H9 (cell line): ENCODE results near the gene GALNT2. TPM values are rescaled to one million over a fixed set of nuclear protein-coding genes. Genes with fewer than 3 reads are reported as not detected.

ENCODE experiments used
- DNase-seq: peaks from one replicate; pipeline ENCODE4 v3.0.0-alpha.2; 2017
- H2AFZ ChIP-seq: one replicate; pipeline ENCODE4 v1.6.1; 2013; ENCODE audit warnings: mild to moderate bottlenecking, low read length, control low read depth, moderate library complexity
- H2AK5ac ChIP-seq: 2 replicates; pipeline ENCODE4 v1.6.1; 2013; ENCODE audit warnings: low read length, control low read depth, mixed read lengths; ENCODE audit not compliant: insufficient read length
- H2BK120ac ChIP-seq: one replicate; pipeline ENCODE4 v1.6.1; 2013; ENCODE audit warnings: low read depth, mild to moderate bottlenecking, low read length, control low read depth, inconsistent platforms; ENCODE audit not compliant: poor library complexity, severe bottlenecking
- H2BK12ac ChIP-seq: 2 replicates; pipeline ENCODE4 v1.6.1; 2013; ENCODE audit warnings: low read length, control low read depth, mixed read lengths, low read depth; ENCODE audit not compliant: insufficient read length
- H2BK15ac ChIP-seq: 2 replicates; pipeline ENCODE4 v1.6.1; 2013; ENCODE audit warnings: low read depth, low read length, control low read depth
- H2BK20ac ChIP-seq: one replicate; pipeline ENCODE4 v1.6.1; 2013; ENCODE audit warnings: low read depth, mild to moderate bottlenecking, low read length, control low read depth, inconsistent platforms; ENCODE audit not compliant: poor library complexity, severe bottlenecking
- H2BK5ac ChIP-seq: 2 replicates; pipeline ENCODE4 v1.6.1; 2013; ENCODE audit warnings: low read length, control low read depth, mixed read lengths; ENCODE audit not compliant: insufficient read length
- H3K14ac ChIP-seq: 2 replicates; pipeline ENCODE4 v1.6.1; 2013; ENCODE audit warnings: low read length, control low read depth; ENCODE audit not compliant: insufficient read depth
- H3K18ac ChIP-seq: 2 replicates; pipeline ENCODE4 v1.6.1; 2013; ENCODE audit warnings: low read depth, mild to moderate bottlenecking, mixed read lengths, low read length, control low read depth; ENCODE audit not compliant: insufficient read length
- H3K23ac ChIP-seq: 2 replicates; pipeline ENCODE4 v1.6.1; 2013; ENCODE audit warnings: low read length, control low read depth, mixed read lengths, low read depth; ENCODE audit not compliant: insufficient read length
- H3K23me2 ChIP-seq: 2 replicates; pipeline ENCODE4 v1.6.1; 2013; ENCODE audit warnings: low read depth, mild to moderate bottlenecking, mixed read lengths, low read length, control low read depth; ENCODE audit not compliant: insufficient read length, poor library complexity, severe bottlenecking
- H3K27ac ChIP-seq: 2 replicates; pipeline ENCODE4 v1.5.1; 2013; ENCODE audit warnings: low read length, control low read depth, mixed read lengths, low read depth; ENCODE audit not compliant: insufficient read length
- H3K27me3 ChIP-seq: 2 replicates; pipeline ENCODE4 v1.6.1; 2013; ENCODE audit warnings: low read length, control low read depth, inconsistent platforms; ENCODE audit not compliant: insufficient read depth
- H3K4ac ChIP-seq: 2 replicates; pipeline ENCODE4 v1.6.1; 2013; ENCODE audit warnings: low read depth, mild to moderate bottlenecking, control low read depth, inconsistent platforms, low read length, moderate library complexity
- H3K4me1 ChIP-seq: 2 replicates; pipeline ENCODE4 v1.6.1; 2013; ENCODE audit warnings: low read length, control low read depth, inconsistent platforms; ENCODE audit not compliant: insufficient read depth
- H3K4me2 ChIP-seq: 2 replicates; pipeline ENCODE4 v1.6.1; 2013; ENCODE audit warnings: low read length, control low read depth, mixed read lengths; ENCODE audit not compliant: insufficient read length, insufficient read depth
- H3K56ac ChIP-seq: 2 replicates; pipeline ENCODE4 v1.6.1; 2013; ENCODE audit warnings: low read depth, mild to moderate bottlenecking, mixed read lengths, low read length, control low read depth; ENCODE audit not compliant: insufficient read length
- H3K79me1 ChIP-seq: 2 replicates; pipeline ENCODE4 v1.6.1; 2013; ENCODE audit warnings: low read depth, mild to moderate bottlenecking, moderate library complexity, low read length, control low read depth, inconsistent platforms; ENCODE audit not compliant: insufficient read depth, poor library complexity, severe bottlenecking
- H3K79me2 ChIP-seq: 2 replicates; pipeline ENCODE4 v1.6.1; 2013; ENCODE audit warnings: low read length, control low read depth, inconsistent platforms; ENCODE audit not compliant: insufficient read depth
- H3K9ac ChIP-seq: 2 replicates; pipeline ENCODE4 v1.6.1; 2013; ENCODE audit warnings: low read length, control low read depth, mixed read lengths; ENCODE audit not compliant: insufficient read length; ENCODE audit errors: extremely low read depth
- H3K9me3 ChIP-seq: one replicate; pipeline ENCODE4 v1.6.1; 2013; ENCODE audit warnings: low read depth, low read length, inconsistent platforms; ENCODE audit not compliant: control insufficient read depth
- H3T11ph ChIP-seq: one replicate; pipeline ENCODE4 v1.6.1; 2013; ENCODE audit warnings: mild to moderate bottlenecking, low read length, control low read depth, inconsistent platforms
- H4K20me1 ChIP-seq: one replicate; pipeline ENCODE4 v1.6.1; 2013; ENCODE audit not compliant: control insufficient read depth, insufficient read length, insufficient read depth
- H4K5ac ChIP-seq: 2 replicates; pipeline ENCODE4 v1.6.1; 2013; ENCODE audit warnings: low read depth, mild to moderate bottlenecking, mixed read lengths, low read length, control low read depth; ENCODE audit not compliant: insufficient read length
- H4K8ac ChIP-seq: replicated peaks from 2 replicates; pipeline ENCODE4 v1.6.1; 2013; ENCODE audit warnings: low read length, control low read depth, mixed read lengths, low read depth; ENCODE audit not compliant: insufficient read length
- H4K91ac ChIP-seq: 2 replicates; pipeline ENCODE4 v1.6.1; 2013; ENCODE audit warnings: low read depth, mild to moderate bottlenecking, moderate library complexity, mixed read lengths, low read length, control low read depth; ENCODE audit not compliant: insufficient read length
- H3K27ac Mint-ChIP-seq, 3 experiments: 2 replicates in 2 of 3; 3 replicates in 1 of 3; pipeline ENCODE4 v1.8.0; 2020 to 2021; ENCODE audit warnings: mixed read lengths in 3 of 3, mild to moderate bottlenecking in 1 of 3, moderate library complexity in 1 of 3
- H3K27me3 Mint-ChIP-seq: 2 replicates; pipeline ENCODE4 v1.8.0; 2021; ENCODE audit warnings: low read depth, mild to moderate bottlenecking, moderate library complexity, mixed read lengths
- H3K36me3 Mint-ChIP-seq, 3 experiments: 2 replicates in 2 of 3; 3 replicates in 1 of 3; pipeline ENCODE4 v1.8.0; 2020 to 2021; ENCODE audit warnings: low read depth in 3 of 3, mixed read lengths in 3 of 3; ENCODE audit not compliant: insufficient read depth in 1 of 3
- H3K4me1 Mint-ChIP-seq, 2 experiments: 2 replicates each; pipeline ENCODE4 v1.8.0; 2020; ENCODE audit warnings: mixed read lengths in 2 of 2
- H3K4me3 Mint-ChIP-seq, 2 experiments: 2 replicates in 1 of 2; 3 replicates in 1 of 2; pipeline ENCODE4 v1.8.0; 2020 to 2021; ENCODE audit warnings: mild to moderate bottlenecking in 2 of 2, mixed read lengths in 2 of 2, moderate library complexity in 1 of 2
- H3K9me3 Mint-ChIP-seq, 2 experiments: 2 replicates in 1 of 2; 3 replicates in 1 of 2; pipeline ENCODE4 v1.8.0; 2020; ENCODE audit warnings: mild to moderate bottlenecking in 2 of 2, mixed read lengths in 2 of 2, moderate library complexity in 1 of 2
- WGBS: extraction: QIAGEN DNeasy Blood & Tissue Kit; methylation state at CpG from one replicate; pipeline ENCODE4 v1.1.7; 2013; ENCODE audit warnings: missing lambda C conversion rate, low lambda C conversion rate, mixed read lengths; ENCODE audit not compliant: insufficient read length; ENCODE audit errors: extremely low coverage; 5-methylcytosine and 5-hydroxymethylcytosine counted together
- total RNA-seq: library from RNA; stranded (reverse); gene quantifications from 2 replicates; pipeline ENCODE4 v1.2.1, GENCODE V29; 2021
- TF ChIP-seq, protein P1 (sequence below): fragments of 200-600 bp; sonication (generic); conservative IDR thresholded peaks from 3 replicates; pipeline ENCODE4 v1.8.0; 2021; ENCODE audit warnings: antibody characterized with exemption, mild to moderate bottlenecking

The GALNT2 gene
- total RNA-seq, 1 experiment from 2014 or later = 57.6 TPM

DNA sequence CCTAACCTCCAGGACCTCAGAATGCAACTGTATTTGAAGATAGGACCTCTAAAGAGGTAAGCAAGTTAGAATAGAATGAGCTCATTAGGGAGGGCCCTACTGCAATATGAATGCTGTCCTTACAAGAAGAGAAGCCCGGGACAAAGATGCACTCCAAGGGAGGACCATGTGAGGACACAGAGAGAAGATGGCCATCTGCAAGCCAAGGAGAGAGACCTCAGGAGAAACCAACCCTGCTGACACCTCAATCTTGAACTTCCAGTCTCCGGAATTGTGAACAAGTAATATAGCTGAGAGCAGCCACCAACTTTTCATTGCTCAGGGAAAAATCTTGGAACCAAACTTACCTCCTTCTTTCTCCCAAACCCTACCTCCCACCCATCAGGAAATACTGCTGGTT, 15.0 kb upstream of the GALNT2 start:
- peaks cover 8 to 9% of the 10 kb centered on the region in 2 experiments for H3K4me1 Mint-ChIP-seq
- no CpG with 5 or more reads among the region's 2 CpGs for WGBS

More for the DNA sequence above, 15.0 kb upstream of the GALNT2 start:
- Histone ChIP-seq H3K23me2 (no peaks in the 10 kb centered on the region), H3K4me2 (no peak overlapping the region), H3T11ph (no peak overlapping the region), H3K79me1 (no peaks in the 10 kb centered on the region), H3K9me3 (no peaks in the 10 kb centered on the region), H3K27ac (no peak overlapping the region), H2BK12ac (no peak overlapping the region), H3K4me1 (peaks cover 2% of the 10 kb centered on the region; the same call in 1 of the 2 replicates), H3K79me2 (no peaks in the 10 kb centered on the region), H4K20me1 (no peaks in the 10 kb centered on the region), H3K23ac (no peak overlapping the region), H3K18ac (no peak overlapping the region), H4K91ac (no peak overlapping the region), H2BK20ac (no peak overlapping the region), H2AFZ (no peak overlapping the region), H2BK5ac (no peak overlapping the region), H2BK15ac (no peak overlapping the region), H4K8ac (no peak overlapping the region), H4K5ac (no peak overlapping the region), H2BK120ac (no peak overlapping the region), H3K14ac (no peak overlapping the region), H3K9ac (no peak overlapping the region), H3K56ac (no peak overlapping the region), H3K4ac (no peak overlapping the region), H3K27me3 (no peaks in the 10 kb centered on the region), H2AK5ac (no peak overlapping the region)
- no peak overlapping the region for H3K4me3 Mint-ChIP-seq
- no peaks in the 10 kb centered on the region; the same call in none of the 2 replicates for H3K27me3 Mint-ChIP-seq
- no peak for DNase-seq
- H3K36me3 Mint-ChIP-seq = no peaks in the 10 kb centered on the region
- no peak overlapping the region for H3K27ac Mint-ChIP-seq
- TF ChIP-seq, protein P1, sequence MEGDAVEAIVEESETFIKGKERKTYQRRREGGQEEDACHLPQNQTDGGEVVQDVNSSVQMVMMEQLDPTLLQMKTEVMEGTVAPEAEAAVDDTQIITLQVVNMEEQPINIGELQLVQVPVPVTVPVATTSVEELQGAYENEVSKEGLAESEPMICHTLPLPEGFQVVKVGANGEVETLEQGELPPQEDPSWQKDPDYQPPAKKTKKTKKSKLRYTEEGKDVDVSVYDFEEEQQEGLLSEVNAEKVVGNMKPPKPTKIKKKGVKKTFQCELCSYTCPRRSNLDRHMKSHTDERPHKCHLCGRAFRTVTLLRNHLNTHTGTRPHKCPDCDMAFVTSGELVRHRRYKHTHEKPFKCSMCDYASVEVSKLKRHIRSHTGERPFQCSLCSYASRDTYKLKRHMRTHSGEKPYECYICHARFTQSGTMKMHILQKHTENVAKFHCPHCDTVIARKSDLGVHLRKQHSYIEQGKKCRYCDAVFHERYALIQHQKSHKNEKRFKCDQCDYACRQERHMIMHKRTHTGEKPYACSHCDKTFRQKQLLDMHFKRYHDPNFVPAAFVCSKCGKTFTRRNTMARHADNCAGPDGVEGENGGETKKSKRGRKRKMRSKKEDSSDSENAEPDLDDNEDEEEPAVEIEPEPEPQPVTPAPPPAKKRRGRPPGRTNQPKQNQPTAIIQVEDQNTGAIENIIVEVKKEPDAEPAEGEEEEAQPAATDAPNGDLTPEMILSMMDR = no peak
- no peaks in the 10 kb centered on the region; a peak in 2 of 5 replicates for H3K9me3 Mint-ChIP-seq
